Stomach (tissue), 9 donors: ENCODE measurements around the gene LRIT2. TPM values are rescaled to one million over a fixed set of nuclear protein-coding genes. Genes with fewer than 3 reads are reported as not detected.
A peak's percentile ranks its signal among the peaks of the same experiment; 100 is the strongest.

ENCODE experiments used
- DNase-seq, 2 donors: peaks; one replicate each; pipeline versions ENCODE4 v3.0.0 to v3.0.0-alpha.2; 2013 to 2019
- H3K27ac ChIP-seq, 5 donors: fragments of 200-600 bp in 4 of 5; sonication (generic) in 4 of 5; one replicate each; pipeline ENCODE4 v1.5.1; 2013 to 2019; ENCODE audit warnings: mild to moderate bottlenecking in 1 of 5, moderate library complexity in 1 of 5
- H3K27me3 ChIP-seq, 3 donors: fragments of 200-600 bp; sonication (generic); one replicate each; pipeline ENCODE4 v1.5.1; 2017 to 2019; ENCODE audit warnings: mixed run types in 1 of 3
- H3K36me3 ChIP-seq, 4 donors: fragments of 200-600 bp; sonication (generic); 1 replicate in 3 of 4; 2 replicates in 1 of 4; pipeline ENCODE4 v1.5.1; 2016 to 2019
- H3K4me1 ChIP-seq, 4 donors: fragments of 200-600 bp; sonication (generic); one replicate each; pipeline ENCODE4 v1.5.1; 2016 to 2019
- H3K4me3 ChIP-seq, 4 donors: fragments of 200-600 bp; sonication (generic) in 3 of 4; one replicate each; pipeline ENCODE4 v1.5.1; 2016 to 2019; ENCODE audit warnings: mild to moderate bottlenecking in 1 of 4
- H3K9me3 ChIP-seq, 4 donors: fragments of 200-600 bp; sonication (generic); one replicate each; pipeline ENCODE4 v1.5.1; 2016 to 2019
- CTCF ChIP-seq, 7 experiments: fragments of 450-650 bp in 4 of 7; fragments of 200-600 bp in 3 of 7; sonication (generic) in 3 of 7; IDR thresholded peaks; one replicate each; pipeline ENCODE4 v1.5.1; 2016 to 2019; ENCODE audit warnings: antibody characterized with exemption in 7 of 7, control low read depth in 2 of 7, mild to moderate bottlenecking in 1 of 7
- EP300 ChIP-seq: sonication (generic); formaldehyde crosslinking; IDR thresholded peaks from one replicate; pipeline ENCODE4 v1.6.1; 2017; ENCODE audit warnings: antibody characterized with exemption
- POLR2A ChIP-seq, 4 donors: fragments of 450-650 bp; IDR thresholded peaks; one replicate each; pipeline ENCODE4 v1.6.1; 2016; ENCODE audit warnings: antibody characterized with exemption in 4 of 4, control low read depth in 2 of 4, mild to moderate bottlenecking in 1 of 4, moderate library complexity in 1 of 4
- POLR2AphosphoS5 ChIP-seq, 3 donors: sonication (generic); formaldehyde crosslinking; IDR thresholded peaks; one replicate each; pipeline ENCODE4 v1.6.1; 2016; ENCODE audit warnings: antibody characterized with exemption in 3 of 3
- WGBS, 5 donors: extraction: QIAGEN DNeasy Blood & Tissue Kit in 3 of 5; methylation state at CpG; one replicate each; pipeline versions ENCODE4 v1.1.5 to v1.1.7; 2013 to 2018; 5-methylcytosine and 5-hydroxymethylcytosine counted together
- intact Hi-C: fragments of 100-400 bp; cut with DNase I; formaldehyde crosslinking; loops from one replicate; pipeline ENCODE4 v1.15.1; 2023; ENCODE audit warnings: low total_unique reads
- polyA plus RNA-seq, 3 donors: library from polyadenylated mRNA; stranded (reverse); fragments of 200-250 nt; gene quantifications; one replicate each; pipeline ENCODE4 v1.2.3, GENCODE V29; 2013
- total RNA-seq, 5 donors: library from RNA; depleted of rRNA; stranded (reverse); fragments of >200 nt; gene quantifications; one replicate each; pipeline versions ENCODE4 v1.1.0 to v1.2.3, GENCODE V29; 2014 to 2016
- donor health status: healthy with polysubstance abuse.
- donor health status: Bipolar disorder and iron deficiency.
- donor health status: healthy.

The LRIT2 gene
- total and polyA plus RNA-seq, 8 donors, result not detected

DNA sequence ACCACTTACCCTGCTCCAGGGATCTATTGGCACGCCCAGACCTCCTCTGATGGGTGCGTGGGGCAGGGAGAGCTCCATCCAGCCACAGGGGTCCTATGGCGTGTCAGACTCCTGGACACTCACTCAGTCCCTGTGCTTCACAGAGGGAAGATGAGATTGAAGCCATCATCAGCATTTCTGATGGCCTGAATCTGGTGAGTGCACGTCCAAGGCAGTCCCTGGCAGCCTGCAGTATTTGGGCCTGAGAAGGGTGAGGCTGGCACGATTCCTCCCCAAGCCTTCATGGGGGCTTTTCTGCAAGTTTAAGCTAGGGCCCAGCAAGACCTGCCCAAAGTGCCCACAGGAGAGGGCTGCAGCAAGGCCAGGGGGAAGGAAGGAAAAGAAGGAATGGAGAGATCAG lies 27.7 kb downstream of the LRIT2 start:
- Histone ChIP-seq H3K4me3 (no peak overlapping the region), H3K9me3 (no peaks in the 10 kb centered on the region), H3K27ac (no peak overlapping the region), H3K27me3 (peaks cover 0 to 60% (median 38%) of the 10 kb centered on the region in 3 donors), H3K36me3 (no peaks in the 10 kb centered on the region), H3K4me1 (peaks cover 9 to 33% (median 17%) of the 10 kb centered on the region in 4 donors)
- DNase-seq, result no peak
- TF ChIP-seq POLR2AphosphoS5 (IDR thresholded peaks at IDR 0.05) (no peak), EP300 (no peak), POLR2A (IDR thresholded peaks at IDR 0.05) (no peak), CTCF (IDR thresholded peaks at IDR 0.05) (no peak)
- intact Hi-C loops, result no loop called here
- WGBS, 5 donors, result 73 to 82% (median 79%) methylated on average over 5 of the region's 5 CpGs

DNA sequence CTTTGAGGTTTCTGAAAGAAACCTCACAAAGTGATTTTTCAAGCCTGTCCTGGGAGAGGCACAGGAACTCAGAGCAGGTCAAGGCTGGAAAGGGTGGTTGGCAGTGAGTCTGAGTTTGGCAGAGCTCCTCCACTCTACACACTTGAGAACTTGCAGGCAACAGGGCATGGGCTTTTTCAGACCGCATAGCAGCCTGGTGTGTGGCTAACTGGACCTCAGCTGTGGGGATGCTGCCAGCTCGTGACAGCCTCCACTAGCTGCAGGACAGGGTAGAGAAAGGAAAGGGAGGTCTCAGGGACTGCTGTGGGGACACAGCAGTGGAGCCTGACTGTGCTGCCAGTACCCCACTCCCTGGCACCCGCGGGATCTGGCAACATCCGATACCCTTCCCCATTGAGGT lies 28.4 kb downstream of the LRIT2 start:
- TF ChIP-seq POLR2A (IDR thresholded peaks at IDR 0.05), result no peak
- no peak for TF ChIP-seq CTCF (IDR thresholded peaks at IDR 0.05)
- TF ChIP-seq EP300, result no peak
- TF ChIP-seq POLR2AphosphoS5 (IDR thresholded peaks at IDR 0.05), result no peak
- Histone ChIP-seq H3K4me3 (no peak overlapping the region), H3K9me3 (no peaks in the 10 kb centered on the region), H3K27ac (no peak overlapping the region), H3K4me1 (peaks cover 9 to 33% (median 17%) of the 10 kb centered on the region in 4 donors), H3K36me3 (no peaks in the 10 kb centered on the region), H3K27me3 (peaks cover 0 to 65% (median 38%) of the 10 kb centered on the region in 3 donors)
- intact Hi-C loops, result no loop called here
- 49 to 77% (median 66%) methylated on average over 5 of the region's 5 CpGs for WGBS, 5 donors
- DNase-seq, result no peak

- TF ChIP-seq EP300 (no peak), CTCF (IDR thresholded peaks at IDR 0.05) (no peak), POLR2A (IDR thresholded peaks at IDR 0.05) (no peak), POLR2AphosphoS5 (IDR thresholded peaks at IDR 0.05) (no peak)
- Histone ChIP-seq H3K27me3 (peaks cover 0 to 68% (median 38%) of the 10 kb centered on the region in 3 donors), H3K27ac (no peak overlapping the region), H3K4me3 (no peak overlapping the region), H3K4me1 (peaks cover 9 to 33% (median 17%) of the 10 kb centered on the region in 4 donors), H3K9me3 (no peaks in the 10 kb centered on the region), H3K36me3 (no peaks in the 10 kb centered on the region)
- no peak for DNase-seq
- 10 to 25% (median 15%) methylated on average over 4 of the region's 4 CpGs for WGBS, 5 donors
- intact Hi-C loops, result no loop called here
Measured at GRCh38 chr10:84196083-84196482, 29.3 kb downstream of the LRIT2 start.

GRCh38 chr10:84195044-84195830 lies 30.1 kb downstream of the LRIT2 start:
- intact Hi-C loops, result no loop called here
- peak overlapping the region; percentile 49 to 56 (median 52) for H3K4me3 ChIP-seq
- no peaks in the 10 kb centered on the region for H3K36me3 ChIP-seq
- H3K27me3 ChIP-seq, result peaks cover 0 to 76% (median 38%) of the 10 kb centered on the region in 3 donors
- TF ChIP-seq POLR2AphosphoS5 (IDR thresholded peaks at IDR 0.05), result no peak
- TF ChIP-seq CTCF (IDR thresholded peaks at IDR 0.05), result no peak
- no peak for TF ChIP-seq EP300
- no peaks in the 10 kb centered on the region for H3K9me3 ChIP-seq
- 14 to 29% (median 19%) methylated on average over 21 to 43 of the region's 43 CpGs for WGBS, 5 donors
- H3K27ac ChIP-seq, result no peak overlapping the region
- peaks cover 9 to 33% (median 17%) of the 10 kb centered on the region in 4 donors for H3K4me1 ChIP-seq
- DNase-seq, result no peak
